Skeletal muscle tissue (tissue), 4 donors: ENCODE results near the gene DHX58. TPM values are rescaled to one million over a fixed set of nuclear protein-coding genes. Genes with fewer than 3 reads are reported as not detected.

Experiments
- H3K27ac ChIP-seq: one replicate; pipeline ENCODE4 v1.7.0; 2013; ENCODE audit warnings: mild to moderate bottlenecking, low read depth, low read length, inconsistent platforms
- H3K27me3 ChIP-seq, 3 donors: one replicate each; pipeline ENCODE4 v1.7.0; 2013; ENCODE audit warnings: low read length in 3 of 3; ENCODE audit not compliant: control insufficient read depth in 3 of 3, insufficient read depth in 3 of 3
- H3K36me3 ChIP-seq, 3 donors: one replicate each; pipeline ENCODE4 v1.7.0; 2013; ENCODE audit warnings: low read length in 3 of 3; ENCODE audit not compliant: control insufficient read depth in 3 of 3, insufficient read depth in 3 of 3
- H3K4me1 ChIP-seq, 3 donors: one replicate each; pipeline ENCODE4 v1.7.0; 2013; ENCODE audit warnings: low read length in 3 of 3, mild to moderate bottlenecking in 3 of 3; ENCODE audit not compliant: control insufficient read depth in 3 of 3, insufficient read depth in 3 of 3
- H3K4me3 ChIP-seq, 3 donors: one replicate each; pipeline ENCODE4 v1.7.0; 2013; ENCODE audit warnings: low read length in 3 of 3
- H3K9ac ChIP-seq, 3 donors: one replicate each; pipeline ENCODE4 v1.7.0; 2013; ENCODE audit warnings: low read length in 3 of 3, mild to moderate bottlenecking in 3 of 3, moderate library complexity in 2 of 3, low read depth in 1 of 3
- H3K9me3 ChIP-seq, 3 donors: one replicate each; pipeline ENCODE4 v1.7.0; 2013; ENCODE audit warnings: low read length in 3 of 3; ENCODE audit not compliant: control insufficient read depth in 3 of 3
- total RNA-seq: library from RNA; depleted of rRNA; stranded (reverse); fragments of >200 nt; gene quantifications from one replicate; pipeline ENCODE4 v1.2.3, GENCODE V29; 2014
- donor health status: Osteomylitis.

DHX58 gene
- total RNA-seq, 1 donor from 2014 or later = 3.7 TPM

DNA sequence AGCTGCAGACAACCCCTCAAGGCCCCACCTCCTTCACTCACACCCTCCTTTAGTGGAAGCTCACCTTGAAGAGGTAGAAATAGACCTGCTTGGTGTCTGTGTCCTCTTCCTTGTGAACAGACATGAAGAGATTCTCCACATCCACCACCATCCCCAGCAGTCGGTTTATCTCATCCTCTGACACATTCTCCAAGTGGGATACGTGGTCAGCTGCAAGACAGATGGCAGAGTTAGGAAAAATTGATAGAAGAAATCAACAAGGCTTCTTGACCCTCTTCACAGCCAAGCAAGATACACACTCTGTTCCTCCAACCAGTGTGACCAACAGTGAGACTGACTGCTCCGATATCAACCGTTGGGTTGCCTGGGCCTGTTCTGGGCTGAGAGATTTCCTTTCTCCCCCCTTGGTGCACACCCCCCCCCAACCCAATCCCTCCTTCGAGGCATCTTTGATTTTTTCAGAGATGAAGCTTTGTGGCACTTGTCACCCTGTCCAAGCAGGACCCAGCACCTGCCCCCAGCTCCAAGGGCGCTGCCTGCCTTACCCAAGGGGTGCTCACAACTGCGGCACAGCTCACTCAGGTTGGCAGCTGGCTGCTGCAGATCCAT lies 7.8 kb upstream of the DHX58 start:
- peak overlapping the region; percentile 59 to 71 (median 66) for H3K4me3 ChIP-seq
- peaks cover 19 to 29% (median 22%) of the 10 kb centered on the region in 3 donors for H3K4me1 ChIP-seq
- no peaks in the 10 kb centered on the region for H3K27me3 ChIP-seq
- H3K36me3 ChIP-seq = peaks cover 33 to 40% (median 37%) of the 10 kb centered on the region in 3 donors
- no peaks in the 10 kb centered on the region for H3K9me3 ChIP-seq
- no peak overlapping the region for H3K27ac ChIP-seq
- peak overlapping the region; percentile 23 to 54 (median 27) for H3K9ac ChIP-seq

DNA sequence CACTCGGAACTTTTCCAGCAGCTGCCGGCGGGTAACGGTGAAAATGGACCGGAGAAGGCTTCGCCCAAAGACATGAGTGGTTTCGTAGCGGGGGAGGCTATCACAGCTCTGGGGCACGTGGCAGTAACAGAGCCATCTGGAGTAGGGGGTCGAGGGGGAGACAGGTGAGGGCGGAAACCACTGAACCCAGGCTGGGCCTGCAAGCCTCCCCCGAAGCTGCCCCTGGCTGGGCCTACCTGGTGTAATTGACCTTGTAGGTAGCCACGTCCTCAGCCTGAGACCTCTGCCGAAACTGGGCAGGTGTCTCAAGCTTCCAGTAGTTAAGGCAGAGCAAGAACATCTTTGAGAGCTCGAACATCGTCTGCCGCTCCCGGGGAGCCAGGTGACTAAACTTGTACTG lies 6.8 kb upstream of the DHX58 start:
- Histone ChIP-seq H3K27ac (no peak overlapping the region), H3K4me3 (no peak overlapping the region), H3K36me3 (peaks cover 34 to 44% (median 39%) of the 10 kb centered on the region in 3 donors), H3K4me1 (peaks cover 19 to 29% (median 22%) of the 10 kb centered on the region in 3 donors), H3K27me3 (no peaks in the 10 kb centered on the region), H3K9me3 (no peaks in the 10 kb centered on the region), H3K9ac (peak overlapping the region in 1 of 3 donors; percentile 25)

DNA sequence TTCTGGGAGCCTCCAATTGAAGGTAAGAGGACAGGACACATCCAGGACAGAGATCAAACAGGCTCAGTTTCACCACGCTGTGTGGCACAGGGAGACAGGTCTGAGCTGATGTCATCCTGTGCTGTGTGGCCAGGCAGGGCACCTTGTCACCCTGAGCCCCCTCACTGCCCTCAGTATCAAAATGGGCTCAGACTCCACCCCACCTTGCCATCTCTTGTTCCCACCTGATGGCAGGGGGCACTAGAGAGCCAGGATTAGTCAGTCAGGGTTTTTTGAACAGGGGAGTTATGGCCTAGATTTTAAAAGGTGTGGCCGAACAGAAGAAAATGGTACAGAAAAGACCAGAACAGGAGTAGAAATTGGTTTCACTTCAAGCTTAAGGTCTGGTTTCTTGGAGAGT lies 6.0 kb upstream of the DHX58 start:
- H3K9ac ChIP-seq = peak overlapping the region in 1 of 3 donors; percentile 25
- H3K4me3 ChIP-seq = no peak overlapping the region
- H3K4me1 ChIP-seq = peaks cover 19 to 29% (median 22%) of the 10 kb centered on the region in 3 donors
- H3K36me3 ChIP-seq = peaks cover 37 to 47% (median 41%) of the 10 kb centered on the region in 3 donors
- H3K27me3 ChIP-seq = no peaks in the 10 kb centered on the region
- H3K27ac ChIP-seq = no peak overlapping the region
- H3K9me3 ChIP-seq = no peaks in the 10 kb centered on the region

DNA sequence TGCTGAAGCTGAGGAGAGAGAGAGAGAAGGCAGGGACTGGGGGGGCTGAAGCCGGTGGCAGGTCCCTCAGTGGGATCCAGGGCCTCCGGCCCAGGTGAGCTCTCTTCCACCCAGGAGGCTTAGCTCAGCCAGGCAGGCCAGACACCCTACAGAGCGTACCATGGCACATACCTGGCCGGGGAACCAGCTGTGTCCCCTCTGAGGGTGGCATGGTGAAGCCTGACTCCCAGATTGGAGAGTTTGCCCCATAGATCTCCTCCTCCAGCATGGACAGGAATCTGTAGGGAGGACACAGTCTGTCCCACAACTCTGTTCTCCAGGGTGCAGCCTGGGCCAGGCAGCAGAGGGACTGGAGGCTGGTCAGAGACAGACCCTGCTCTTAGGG lies 5.6 kb upstream of the DHX58 start:
- H3K9ac ChIP-seq = no peak overlapping the region
- H3K36me3 ChIP-seq = peaks cover 41 to 47% (median 43%) of the 10 kb centered on the region in 3 donors
- peaks cover 22 to 32% (median 22%) of the 10 kb centered on the region in 3 donors for H3K4me1 ChIP-seq
- H3K4me3 ChIP-seq = no peak overlapping the region
- H3K27ac ChIP-seq = no peak overlapping the region
- H3K9me3 ChIP-seq = no peaks in the 10 kb centered on the region
- H3K27me3 ChIP-seq = no peaks in the 10 kb centered on the region

DNA sequence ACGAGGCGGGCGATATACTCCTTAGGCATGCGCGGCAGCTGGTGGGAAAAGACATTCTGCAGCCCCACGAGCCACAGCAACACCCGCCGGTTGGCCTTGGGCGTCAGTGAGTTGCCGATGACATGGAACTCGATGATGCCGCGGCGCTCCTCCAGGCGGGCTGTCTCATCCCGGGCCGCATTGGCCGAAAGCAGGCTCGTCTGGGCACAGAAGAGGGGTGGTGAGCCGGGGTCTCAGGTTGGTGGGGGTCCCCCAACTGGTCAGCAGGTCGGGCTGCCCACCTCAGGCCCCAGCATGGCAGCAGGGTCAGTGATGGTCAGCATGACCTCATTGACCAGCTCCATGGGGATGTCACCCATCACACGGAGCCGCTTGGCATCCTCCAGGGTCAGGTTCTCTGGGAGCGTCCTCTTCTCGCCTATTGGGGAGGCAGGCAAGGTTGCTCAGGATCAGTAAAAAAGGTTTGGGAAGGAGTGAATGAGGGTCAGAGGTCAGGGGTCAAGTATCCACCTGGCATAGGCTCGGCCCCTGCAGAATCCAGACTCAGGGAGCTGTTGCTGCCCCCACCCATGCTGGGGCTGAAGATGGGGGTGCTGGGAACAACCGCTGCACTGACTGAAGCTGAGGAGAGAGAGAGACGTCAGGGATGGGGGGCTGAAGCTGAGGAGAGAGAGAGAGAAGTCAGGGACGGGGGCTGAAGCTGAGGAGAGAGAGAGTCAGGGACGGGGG lies 5.0 kb upstream of the DHX58 start:
- H3K27me3 ChIP-seq = no peaks in the 10 kb centered on the region
- no peak overlapping the region for H3K4me3 ChIP-seq
- peaks cover 23 to 33% (median 27%) of the 10 kb centered on the region in 3 donors for H3K4me1 ChIP-seq
- no peak overlapping the region for H3K9ac ChIP-seq
- no peak overlapping the region for H3K27ac ChIP-seq
- H3K9me3 ChIP-seq = no peaks in the 10 kb centered on the region
- peaks cover 42 to 47% (median 45%) of the 10 kb centered on the region in 3 donors for H3K36me3 ChIP-seq

DNA sequence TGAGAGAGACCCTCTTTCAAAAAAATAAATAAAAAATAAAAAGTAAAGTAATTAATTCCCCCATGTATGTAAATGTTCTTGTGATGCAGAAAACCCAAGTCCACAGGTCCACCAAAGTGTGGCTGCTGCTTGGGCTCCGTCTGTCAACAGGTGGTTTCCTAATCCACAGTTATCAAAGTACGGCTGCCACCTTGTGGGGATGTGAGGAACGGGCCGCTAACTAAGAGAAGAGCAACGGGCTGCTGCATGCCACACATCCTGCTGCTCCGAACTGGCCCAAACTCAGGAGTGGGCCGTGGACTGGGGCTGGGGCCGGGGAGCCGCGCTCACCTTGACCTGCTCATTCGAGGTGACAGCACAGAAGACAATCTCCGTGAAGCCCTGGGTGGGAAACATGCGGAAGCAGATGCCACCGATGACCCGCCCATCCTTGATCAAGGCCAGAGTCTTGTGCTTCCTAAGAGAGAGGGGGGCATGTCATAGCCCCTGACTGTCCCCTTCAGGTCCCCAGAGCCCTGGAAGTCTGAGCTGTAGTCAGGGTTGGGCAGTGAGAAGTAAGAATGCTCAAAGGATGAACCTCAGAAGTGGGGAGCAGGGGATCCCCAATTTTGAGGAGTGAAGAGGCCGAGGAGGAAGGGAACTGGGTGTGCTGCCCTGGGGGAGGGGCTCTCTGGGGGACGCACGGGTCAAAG lies 4.3 kb upstream of the DHX58 start:
- H3K27ac ChIP-seq = no peak overlapping the region
- H3K4me1 ChIP-seq = peaks cover 23 to 36% (median 27%) of the 10 kb centered on the region in 3 donors
- no peak overlapping the region for H3K9ac ChIP-seq
- H3K36me3 ChIP-seq = peaks cover 42 to 47% (median 45%) of the 10 kb centered on the region in 3 donors
- H3K27me3 ChIP-seq = no peaks in the 10 kb centered on the region
- no peak overlapping the region for H3K4me3 ChIP-seq
- H3K9me3 ChIP-seq = no peaks in the 10 kb centered on the region

DNA sequence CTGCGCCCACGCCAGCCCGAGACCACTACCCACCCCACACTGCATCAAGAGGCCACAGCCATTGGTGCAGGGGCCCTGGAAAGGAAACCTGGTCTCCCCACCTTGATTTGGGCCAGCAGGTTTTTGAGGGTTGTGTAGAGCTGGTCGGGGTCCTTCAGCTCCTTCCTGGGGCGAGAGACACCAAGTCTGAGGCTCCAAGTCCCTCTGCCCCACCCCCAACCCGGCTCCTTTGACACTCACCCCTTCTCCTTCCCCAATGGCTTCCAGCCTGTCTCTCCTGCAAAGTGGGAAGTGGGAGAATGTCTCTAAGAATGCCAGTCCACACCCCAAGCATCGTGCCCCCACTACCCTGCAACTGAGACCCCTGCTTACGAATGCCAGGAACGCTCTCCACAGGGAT lies 1.6 kb upstream of the DHX58 start:
- peaks cover 16 to 31% (median 22%) of the 10 kb centered on the region in 3 donors for H3K4me1 ChIP-seq
- H3K36me3 ChIP-seq = peaks cover 37 to 43% (median 43%) of the 10 kb centered on the region in 3 donors
- no peak overlapping the region for H3K27ac ChIP-seq
- H3K4me3 ChIP-seq = no peak overlapping the region
- H3K27me3 ChIP-seq = no peaks in the 10 kb centered on the region
- H3K9me3 ChIP-seq = no peaks in the 10 kb centered on the region
- no peak overlapping the region for H3K9ac ChIP-seq

DNA sequence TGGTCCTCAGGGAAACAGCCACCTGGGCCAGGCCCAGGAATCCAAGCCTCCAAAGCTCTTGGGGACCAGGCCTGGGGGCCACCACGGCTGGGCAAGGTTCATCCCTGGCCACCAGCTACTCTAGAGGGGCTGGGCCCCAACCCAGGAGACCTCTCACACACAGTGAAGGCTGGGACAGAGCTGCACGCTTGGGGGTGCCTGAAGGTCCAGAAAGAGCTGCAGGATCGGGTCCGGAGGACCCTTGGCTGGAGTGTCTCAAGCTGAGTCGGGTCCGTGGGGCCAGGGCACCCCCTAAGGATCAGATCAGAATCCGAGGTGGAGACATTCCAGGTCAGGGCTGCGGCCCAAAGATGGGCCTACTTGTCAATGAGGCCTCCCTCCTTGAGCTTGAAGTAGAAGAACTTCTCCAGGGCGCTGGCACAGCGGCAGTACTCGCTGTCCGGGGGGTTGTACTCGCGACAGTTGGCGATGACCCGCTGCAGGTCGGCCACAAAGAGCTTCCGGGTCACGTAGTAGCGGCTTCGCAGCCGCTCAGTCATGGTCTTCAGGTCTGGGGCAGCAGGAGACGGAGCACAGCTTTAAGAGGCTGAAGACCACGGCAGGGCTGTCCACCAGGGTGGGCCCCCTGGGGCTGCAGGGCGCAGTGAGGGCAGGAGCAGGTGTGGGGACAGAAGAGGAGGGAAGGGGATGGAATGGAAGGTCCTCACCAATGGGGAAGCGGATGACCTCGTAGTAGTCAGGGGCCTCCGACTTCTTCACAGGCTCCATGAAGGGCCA lies 967 bp upstream of the DHX58 start:
- Histone ChIP-seq H3K27ac (peak overlapping the region; percentile 90), H3K36me3 (peaks cover 32 to 43% (median 42%) of the 10 kb centered on the region in 3 donors), H3K4me3 (peak overlapping the region in 1 of 3 donors; percentile 90), H3K9me3 (no peaks in the 10 kb centered on the region), H3K4me1 (peaks cover 16 to 31% (median 22%) of the 10 kb centered on the region in 3 donors), H3K27me3 (no peaks in the 10 kb centered on the region), H3K9ac (peak overlapping the region; percentile 81 to 91 (median 88))

DNA sequence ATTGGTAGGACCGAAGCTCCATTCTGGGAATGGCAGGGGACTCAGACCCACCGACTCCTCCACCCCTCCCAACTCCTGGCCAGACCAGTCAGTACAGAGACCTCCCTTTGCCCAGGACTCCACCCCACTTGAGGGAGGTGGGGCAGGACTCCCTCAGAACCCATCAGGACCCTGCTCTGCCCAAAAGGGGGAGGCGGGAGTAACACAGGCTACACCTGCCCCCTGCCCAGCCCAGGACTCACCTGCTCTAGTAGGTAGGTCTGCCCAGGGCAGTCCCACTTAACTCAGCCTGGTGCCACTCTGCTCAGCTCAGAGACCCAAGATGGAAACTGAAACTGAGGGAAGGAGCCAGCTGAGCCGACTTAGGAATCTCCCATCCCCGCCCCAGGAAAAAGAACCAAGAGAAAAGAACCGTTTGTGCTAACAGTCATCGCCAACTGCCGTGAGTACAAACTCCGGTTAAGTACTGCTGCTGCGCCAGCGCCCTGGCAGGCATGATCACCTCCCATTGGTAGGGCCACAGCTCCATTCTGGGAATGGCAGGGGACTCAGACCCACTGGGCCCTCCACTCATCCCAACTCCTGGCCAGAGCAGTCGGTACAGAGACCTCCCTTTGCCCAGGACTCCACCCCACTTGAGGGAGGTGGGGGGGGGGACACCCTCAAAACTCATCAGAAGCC lies 503 bp downstream of the DHX58 start:
- H3K36me3 ChIP-seq = peaks cover 25 to 35% (median 28%) of the 10 kb centered on the region in 3 donors
- peak overlapping the region; percentile 90 for H3K27ac ChIP-seq

More for the DNA sequence above, 503 bp downstream of the DHX58 start:
- H3K4me1 ChIP-seq = peaks cover 16 to 30% (median 22%) of the 10 kb centered on the region in 3 donors
- no peaks in the 10 kb centered on the region for H3K9me3 ChIP-seq
- H3K4me3 ChIP-seq = peak overlapping the region; percentile 86 to 90 (median 87)
- H3K27me3 ChIP-seq = no peaks in the 10 kb centered on the region
- peak overlapping the region; percentile 88 to 91 (median 89) for H3K9ac ChIP-seq
